D341Med (cell line): ENCODE results near the gene PDXDC1.
"Not testable (repeated sequence)": the region's sequence is repeated elsewhere in the genome, so short reads cannot be mapped to it uniquely, and the experiment has no call there.

Experiments
- DNase-seq: peaks from one replicate; pipeline ENCODE4 v3.0.0; 2012; ENCODE audit warnings: low spot score

Gene PDXDC1

DNA sequence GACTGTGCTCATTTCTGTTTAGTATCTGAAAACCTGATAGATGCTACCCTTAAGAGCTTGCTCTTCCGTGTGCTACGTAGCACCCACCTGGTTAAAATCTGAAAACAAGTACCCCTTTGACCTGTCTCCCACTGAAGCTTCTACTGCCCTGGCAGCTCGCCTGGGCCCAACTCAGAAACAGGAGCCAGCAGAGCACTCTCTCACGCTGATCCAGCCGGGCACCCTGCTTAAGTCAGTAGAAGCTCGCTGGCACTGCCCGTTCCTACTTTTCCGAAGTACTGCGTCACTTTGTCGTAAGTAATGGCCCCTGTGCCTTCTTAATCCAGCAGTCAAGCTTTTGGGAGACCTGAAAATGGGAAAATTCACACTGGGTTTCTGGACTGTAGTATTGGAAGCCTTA is 62.2 kb downstream of the PDXDC1 start:
- no peak for DNase-seq

DNA sequence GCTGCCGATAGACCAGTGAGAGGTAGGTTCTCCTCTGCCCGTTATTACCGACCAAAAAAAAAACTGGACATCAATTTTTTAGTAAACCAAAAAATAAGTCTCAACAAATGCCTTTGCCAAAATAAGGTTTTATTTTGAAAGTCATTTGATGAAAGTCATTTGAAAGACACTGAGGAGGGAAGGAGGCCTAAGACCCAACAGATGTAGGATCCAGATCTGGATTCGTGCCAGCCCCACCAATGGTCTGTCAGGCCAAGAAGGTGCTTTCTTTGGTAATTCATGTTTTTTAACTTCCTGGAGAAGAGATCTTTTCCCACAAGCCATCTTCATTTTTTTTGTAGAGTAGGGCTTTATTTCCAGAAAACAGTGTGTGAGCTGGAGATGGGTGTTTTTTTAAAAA is 62.9 kb downstream of the PDXDC1 start:
- DNase-seq, result no peak

DNA sequence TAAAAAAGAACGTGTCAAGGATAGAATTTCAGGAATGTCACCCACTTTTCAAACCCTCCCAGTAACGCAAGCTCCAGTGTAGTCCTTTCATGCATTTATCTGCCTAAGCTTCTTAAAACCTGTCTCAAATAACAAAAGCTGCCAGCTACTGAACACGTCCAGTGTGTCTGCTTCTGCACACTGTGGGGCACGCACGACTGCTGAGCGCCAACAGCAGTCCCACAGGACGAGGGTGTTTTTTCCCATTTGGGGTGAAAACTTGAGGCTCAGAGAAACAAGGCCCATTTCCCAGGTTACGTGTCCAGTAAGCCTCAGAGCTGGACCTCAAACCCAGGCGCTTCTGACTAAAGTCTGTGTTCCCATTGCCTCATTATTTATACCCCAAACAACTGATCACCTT is 63.9 kb downstream of the PDXDC1 start:
- peak; percentile 51 for DNase-seq

GRCh38 chr16:15041271-15042004 is 66.6 kb downstream of the PDXDC1 start:
- DNase-seq, result no peak

DNA sequence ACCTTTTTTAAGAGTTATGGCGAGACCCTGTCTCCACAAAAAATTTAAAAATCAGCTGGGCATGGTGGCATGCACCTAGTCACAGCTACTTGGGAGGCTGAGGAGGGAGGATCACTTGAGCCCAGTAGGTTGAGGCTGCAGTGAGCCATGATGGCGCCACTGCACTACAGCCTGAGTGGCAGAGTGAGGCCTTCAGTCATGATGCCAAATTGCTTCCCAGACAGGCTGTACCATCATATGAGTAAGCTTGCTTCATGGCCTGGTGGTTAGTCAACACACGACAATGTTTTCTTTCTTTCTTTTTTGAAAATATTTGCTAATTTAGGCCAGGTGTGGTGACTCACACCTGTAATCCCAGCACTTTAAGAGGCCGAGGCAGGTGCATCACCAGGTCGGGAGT is 68.5 kb downstream of the PDXDC1 start:
- DNase-seq, result no peak

- DNase-seq, result no peak
These were observed 69.5 kb downstream of the PDXDC1 start for GRCh38 chr16:15044286-15044685.

DNA sequence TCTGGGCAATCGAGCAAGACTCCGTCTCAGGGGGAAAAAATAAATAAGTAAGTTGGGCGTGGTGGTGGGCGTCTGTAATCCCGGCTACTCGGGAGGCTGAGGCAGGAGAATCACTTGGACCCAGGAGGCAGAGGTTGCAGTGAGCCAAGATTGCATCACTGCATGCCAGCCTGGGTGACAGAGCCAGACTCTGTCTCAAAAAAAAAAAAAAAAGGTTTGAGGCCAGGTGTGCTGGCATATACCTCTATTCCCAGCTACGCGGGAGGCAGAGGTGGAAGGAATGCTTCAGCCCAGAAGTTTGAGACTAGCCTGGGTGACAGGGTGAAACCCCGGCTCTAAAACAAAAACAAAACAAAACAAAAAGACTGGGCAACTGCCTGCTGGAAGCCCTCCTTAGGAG is 70.4 kb downstream of the PDXDC1 start:
- DNase-seq, result not testable (repeated sequence)

- no peak for DNase-seq
These were observed 72.0 kb downstream of the PDXDC1 start for GRCh38 chr16:15046692-15047376.

DNA sequence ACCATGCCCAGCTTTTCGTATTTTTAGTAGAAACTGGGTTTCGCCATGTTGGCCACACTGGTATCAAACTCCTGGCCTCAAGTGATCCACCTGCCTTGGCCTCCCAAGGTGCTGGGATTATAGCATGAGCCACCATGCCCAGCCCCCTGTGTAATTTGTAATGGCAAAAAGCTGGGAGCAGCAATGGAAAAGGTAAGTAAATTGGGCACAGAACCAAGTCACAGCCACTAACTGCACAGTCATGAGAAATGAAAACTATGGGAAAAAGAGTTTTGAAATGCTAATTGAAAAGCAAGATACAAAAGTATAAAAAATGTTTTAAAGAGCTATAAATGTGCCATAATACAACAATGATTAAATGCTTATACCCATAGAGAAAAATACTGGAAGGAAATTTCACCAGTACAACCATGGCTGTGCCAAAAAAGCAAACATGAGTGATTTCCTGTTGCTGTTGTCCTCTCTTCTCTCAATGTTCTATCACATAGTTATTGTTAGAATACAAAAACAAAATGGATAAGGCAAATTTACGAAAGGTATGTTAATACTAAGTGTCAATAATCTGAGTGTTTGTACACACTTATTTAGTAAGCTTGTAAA is 74.9 kb downstream of the PDXDC1 start:
- no peak for DNase-seq

GRCh38 chr16:15050440-15050839 is 75.6 kb downstream of the PDXDC1 start:
- not testable (repeated sequence) for DNase-seq

GRCh38 chr16:15051387-15051951 is 76.6 kb downstream of the PDXDC1 start:
- no peak for DNase-seq

DNA sequence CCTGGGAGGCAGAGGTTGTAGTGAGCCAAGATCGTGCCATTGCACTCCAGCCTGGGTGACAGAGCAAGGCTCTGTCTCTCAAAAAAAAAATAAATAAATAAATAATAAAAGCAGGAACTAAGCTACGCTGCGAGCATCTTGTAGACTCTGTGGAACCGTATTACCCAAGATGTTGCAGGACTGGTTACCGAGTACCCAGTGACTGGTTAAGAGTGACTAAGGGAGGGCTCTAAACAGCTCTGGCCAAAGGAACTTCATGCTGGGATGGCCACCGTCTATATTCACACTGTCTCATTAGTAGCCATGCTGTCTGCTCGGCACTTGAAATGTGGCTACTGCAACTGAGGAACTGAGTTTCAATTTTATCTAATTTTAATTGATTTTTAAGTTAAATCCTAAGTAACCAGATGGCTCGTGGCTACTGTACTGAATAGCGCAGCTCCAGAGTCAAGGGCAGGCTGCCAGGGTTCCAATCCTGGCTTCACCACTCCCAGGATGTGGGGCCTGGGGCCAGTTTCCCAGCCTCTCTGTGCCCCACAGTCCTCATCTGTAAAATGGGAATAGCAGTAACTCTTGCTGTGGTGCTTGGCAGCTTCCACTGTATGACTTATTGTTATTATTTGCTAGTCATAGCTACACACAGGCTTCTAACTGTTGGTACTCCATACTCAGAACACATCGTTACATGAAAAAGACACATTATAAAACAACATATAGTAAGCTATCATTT is 78.1 kb downstream of the PDXDC1 start:
- no peak for DNase-seq

GRCh38 chr16:15053904-15054303 is 79.1 kb downstream of the PDXDC1 start:
- DNase-seq, result no peak

DNA sequence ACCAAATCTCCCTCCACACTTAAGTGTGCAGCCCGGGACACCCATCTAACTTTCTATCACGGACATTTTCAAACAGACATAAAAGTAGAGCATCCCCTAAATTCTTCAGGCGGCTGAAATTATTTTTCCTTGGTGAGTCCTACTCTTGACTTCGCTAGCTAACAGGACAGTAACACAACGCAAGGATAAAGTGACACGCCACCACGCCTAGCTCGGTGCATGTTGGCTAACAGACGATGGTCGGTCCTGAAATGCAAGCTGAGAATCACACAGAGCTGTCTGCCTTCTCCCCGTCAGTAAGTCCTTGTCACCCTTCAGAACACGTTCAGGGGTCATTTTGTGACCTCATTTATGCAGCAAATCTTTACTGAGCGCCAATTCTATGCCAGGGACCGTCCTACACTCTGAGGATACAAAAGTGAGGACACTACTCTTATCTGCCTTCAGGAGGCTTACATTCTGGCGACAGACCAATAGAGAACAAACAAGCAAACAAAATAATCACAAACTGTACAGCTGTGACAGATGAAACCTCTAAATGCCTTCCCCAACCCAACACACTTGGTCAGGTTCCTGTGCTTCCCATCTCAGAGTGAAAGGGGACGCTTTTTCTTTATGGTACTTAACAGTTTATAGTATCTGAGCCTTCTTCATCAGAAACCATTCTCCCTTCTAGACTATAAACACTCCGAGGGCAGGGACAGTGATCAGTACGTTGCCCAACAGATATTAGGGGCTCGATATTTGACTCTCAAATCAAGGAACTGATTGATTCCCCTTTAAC is 79.7 kb downstream of the PDXDC1 start:
- DNase-seq, result no peak

GRCh38 chr16:15055141-15056053 is 80.6 kb downstream of the PDXDC1 start:
- DNase-seq, result no peak

GRCh38 chr16:15057681-15058417 is 83.0 kb downstream of the PDXDC1 start:
- DNase-seq, result no peak

- DNase-seq, result no peak
These were observed 84.5 kb downstream of the PDXDC1 start for GRCh38 chr16:15059324-15059723.

DNA sequence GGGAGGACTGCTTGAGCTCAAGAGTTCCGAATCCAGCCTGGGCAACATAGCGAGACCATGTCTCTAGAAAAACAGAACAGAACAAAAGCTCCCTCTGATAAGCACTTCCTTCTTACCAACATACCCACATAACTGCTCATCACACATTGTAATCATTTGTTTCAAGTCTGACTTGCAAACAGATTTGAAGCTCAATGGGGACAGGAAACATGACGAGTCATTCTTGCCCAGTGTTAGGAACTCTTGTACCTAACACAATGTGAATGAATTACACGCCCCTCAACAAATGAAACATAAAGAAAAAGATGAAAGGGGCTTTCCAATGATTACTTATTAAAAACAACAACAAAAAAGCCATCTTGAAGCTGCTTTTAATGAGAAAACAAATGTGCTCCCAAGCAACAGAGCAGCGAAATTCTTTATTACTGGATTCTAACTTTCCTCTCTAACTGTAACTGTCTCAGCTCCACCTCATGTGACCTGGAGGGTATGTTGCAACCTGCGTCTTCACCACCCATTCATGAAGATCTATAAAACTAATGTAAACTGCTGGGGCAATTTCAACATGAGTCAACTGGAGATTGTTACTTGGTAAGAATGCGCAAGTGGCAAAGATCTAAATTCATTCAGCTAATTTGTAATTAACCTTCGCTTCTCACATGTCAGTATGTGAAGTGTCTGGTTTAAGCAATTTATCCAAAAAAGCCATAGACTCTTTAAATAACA is 87.4 kb downstream of the PDXDC1 start:
- DNase-seq, result not testable (repeated sequence)

GRCh38 chr16:15065961-15066360 is 91.1 kb downstream of the PDXDC1 start:
- not testable (repeated sequence) for DNase-seq
